ENCODE results near the gene NSD1. TPM values are rescaled to one million over a fixed set of nuclear protein-coding genes. Genes with fewer than 3 reads are reported as not detected.

The NSD1 gene
- total RNA-seq, 1 donor from 2014 or later, result 56.9 TPM

Other genes starting within 250 kb of the NSD1 start
- gene HK3, start 234.4 kb upstream of the NSD1 start, total RNA-seq, result 7.1 TPM
- gene UIMC1, start 127.0 kb upstream of the NSD1 start, total RNA-seq, result 36.5 TPM
- 16.8 TPM for gene ZNF346, start 111.1 kb upstream of the NSD1 start, total RNA-seq
- gene FGFR4, start 46.9 kb upstream of the NSD1 start, total RNA-seq, result 6.4 TPM
- gene RAB24, start 169.9 kb downstream of the NSD1 start, total RNA-seq, result 19.6 TPM
- gene PRELID1, start 170.0 kb downstream of the NSD1 start, total RNA-seq, result 42.8 TPM
- gene MXD3, start 178.1 kb downstream of the NSD1 start, total RNA-seq, result 9.7 TPM
- 99.0 TPM for gene LMAN2, start 217.9 kb downstream of the NSD1 start, total RNA-seq
- gene RGS14, start 224.2 kb downstream of the NSD1 start, total RNA-seq, result 13.7 TPM